Fibroblast of skin of right quadriceps (primary cell): ENCODE measurements around the gene ABI1.

Experiments used
- DNase-seq: peaks from one replicate; pipeline ENCODE4 v3.0.0-alpha.2; 2013

Gene ABI1

GRCh38 chr10:26765549-26765948, 95.2 kb downstream of the ABI1 start:
- no peak for DNase-seq

DNA sequence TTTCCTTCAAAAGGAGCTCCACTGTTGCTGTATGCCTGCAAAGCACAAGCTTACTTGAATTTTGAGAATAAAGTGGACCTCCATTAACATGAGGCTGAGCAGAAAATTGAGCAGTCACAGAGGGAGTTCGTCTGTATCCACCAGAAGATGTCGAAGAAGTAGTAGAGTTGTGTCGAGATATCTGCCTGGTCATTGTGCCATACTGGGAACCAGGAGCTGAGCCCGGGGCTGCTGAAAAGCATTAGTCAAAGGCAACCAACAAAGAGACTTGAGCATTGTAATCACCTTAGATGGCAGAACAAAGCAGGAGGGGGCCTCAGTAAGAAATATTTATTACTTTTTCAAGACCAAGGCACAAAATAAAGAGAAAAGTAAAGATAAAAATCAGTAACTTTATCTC, 101.8 kb downstream of the ABI1 start:
- DNase-seq = no peak

DNA sequence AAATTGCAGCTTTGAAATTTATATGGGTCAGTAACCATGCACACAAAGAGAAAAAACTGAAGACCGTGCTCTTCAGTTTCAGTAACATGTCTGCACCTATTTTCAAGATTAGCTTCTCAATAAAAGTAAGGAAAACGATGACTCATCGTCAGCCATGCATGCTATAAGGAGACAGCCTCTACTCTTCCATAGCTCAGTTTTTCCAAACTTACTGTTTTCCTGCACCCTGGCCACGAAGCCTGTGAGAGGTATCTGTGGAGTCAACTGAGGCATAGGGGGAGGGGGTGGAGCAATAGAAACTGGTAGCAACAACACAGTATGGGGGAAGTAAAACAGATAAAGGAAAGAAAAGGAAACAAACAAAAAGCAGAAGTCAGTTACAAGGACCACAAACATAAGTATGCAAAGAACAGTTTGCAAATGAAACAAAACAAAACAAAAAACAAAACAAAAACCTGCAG, 105.3 kb downstream of the ABI1 start:
- peak; percentile 37 for DNase-seq

GRCh38 chr10:26746061-26746460, 114.7 kb downstream of the ABI1 start:
- DNase-seq = no peak

DNA sequence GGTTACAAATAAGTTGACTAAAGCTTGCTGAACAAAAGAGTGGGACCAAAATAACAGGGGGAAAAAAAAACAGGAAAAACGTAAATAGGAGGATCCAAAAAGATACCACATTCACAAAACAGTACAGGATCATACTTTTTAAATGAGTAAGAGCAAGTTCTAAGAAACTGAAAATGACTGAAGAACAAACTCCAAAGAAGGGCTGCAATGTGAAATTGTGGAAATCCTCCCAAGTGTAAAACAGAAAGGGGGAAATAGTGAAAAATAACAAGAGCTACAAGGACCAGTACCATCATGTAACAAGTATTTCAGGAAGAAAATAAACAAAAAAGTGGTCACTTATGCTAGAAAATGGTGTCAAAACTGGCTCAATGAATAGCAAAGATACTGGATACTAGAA, 116.9 kb downstream of the ABI1 start:
- DNase-seq = no peak

DNA sequence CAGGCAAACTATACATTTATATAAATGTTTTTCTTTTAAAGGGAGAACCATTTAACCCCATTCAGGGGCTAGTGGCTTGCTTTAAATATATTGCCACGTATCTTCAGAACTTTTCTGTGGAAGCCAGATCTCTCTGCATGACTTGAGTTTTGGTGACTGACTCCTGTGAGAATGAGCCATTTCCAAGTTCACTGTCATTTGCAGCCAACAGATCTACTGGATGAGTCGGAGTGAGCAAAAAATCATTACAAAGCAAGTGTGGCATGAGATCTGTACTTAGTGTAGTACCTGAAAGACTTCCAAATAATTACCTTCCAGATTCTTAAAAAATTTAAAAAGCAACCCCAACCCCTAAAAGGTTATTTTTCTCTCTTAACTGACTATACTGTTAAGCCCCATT, 117.7 kb downstream of the ABI1 start:
- no peak for DNase-seq

GRCh38 chr10:26741368-26741767, 119.4 kb downstream of the ABI1 start:
- no peak for DNase-seq

- DNase-seq = no peak
These were observed 121.6 kb downstream of the ABI1 start for GRCh38 chr10:26739071-26739631.

DNA sequence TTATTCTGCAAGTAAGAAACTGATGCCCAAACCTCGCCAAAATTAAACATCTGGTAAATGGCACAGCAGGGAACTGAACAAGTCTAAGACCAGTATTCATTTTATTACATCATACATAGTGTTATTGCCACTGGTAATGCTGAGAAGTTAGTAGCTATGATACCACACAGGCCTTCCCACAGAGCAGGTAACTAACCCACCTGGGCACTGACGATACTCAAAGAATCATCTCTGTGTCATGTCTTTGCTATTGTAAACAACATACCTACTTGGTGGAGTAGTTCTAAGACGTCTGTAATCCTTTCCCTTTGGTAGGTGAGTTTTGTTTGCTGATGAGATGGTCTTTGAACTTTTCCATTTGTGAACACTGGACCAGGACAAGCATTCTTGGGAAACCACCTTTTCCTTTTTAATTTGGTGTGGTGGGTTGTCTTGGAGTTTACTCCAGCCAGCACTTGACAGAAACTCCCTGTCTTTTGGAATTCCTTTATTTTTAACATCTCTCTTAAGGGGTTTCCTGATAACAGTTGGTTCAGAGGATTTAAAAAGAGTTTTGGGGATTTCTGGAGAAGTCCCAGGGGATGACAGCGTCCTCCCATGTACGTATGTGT, 122.4 kb downstream of the ABI1 start:
- DNase-seq = no peak

DNA sequence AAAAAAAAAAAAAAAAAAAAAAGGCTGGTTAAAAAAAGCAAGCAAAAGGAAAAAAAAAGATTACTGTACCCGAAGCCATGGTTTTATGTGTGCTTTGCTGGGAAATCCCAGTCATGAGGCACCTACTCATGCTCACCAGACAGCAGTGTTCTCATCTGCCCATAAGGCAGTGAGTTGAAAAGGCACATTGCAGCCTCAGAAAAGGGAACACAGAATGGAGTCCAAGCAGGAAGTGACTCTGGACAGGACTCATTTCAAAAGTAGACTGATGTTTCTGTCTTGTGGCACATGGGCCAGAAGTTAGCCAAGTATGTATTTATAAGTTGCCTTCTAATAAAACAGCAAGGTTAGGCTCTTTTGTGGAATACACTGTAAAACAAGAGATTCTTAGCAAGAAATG, 123.0 kb downstream of the ABI1 start:
- DNase-seq = no peak

DNA sequence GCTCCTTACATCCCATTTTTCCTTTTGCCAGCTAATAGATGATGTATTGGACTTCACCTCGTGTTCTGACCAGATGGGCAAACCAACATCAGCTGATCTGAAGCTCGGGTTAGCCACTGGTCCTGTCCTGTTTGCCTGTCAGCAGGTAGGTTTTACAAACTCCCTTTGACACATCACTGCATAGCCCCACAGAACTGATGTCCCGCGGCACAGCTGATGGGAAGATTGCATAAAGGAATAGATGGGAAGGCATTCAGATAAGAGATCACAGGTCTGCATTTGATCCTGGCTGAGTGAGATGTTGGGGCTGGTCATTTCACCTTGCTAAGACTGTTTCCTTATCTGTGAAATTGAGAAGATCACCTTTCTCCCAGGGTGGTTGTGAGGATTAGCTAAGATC, 125.3 kb downstream of the ABI1 start:
- DNase-seq = no peak

- DNase-seq = no peak
These were observed 126.8 kb downstream of the ABI1 start for GRCh38 chr10:26733750-26734568.

DNA sequence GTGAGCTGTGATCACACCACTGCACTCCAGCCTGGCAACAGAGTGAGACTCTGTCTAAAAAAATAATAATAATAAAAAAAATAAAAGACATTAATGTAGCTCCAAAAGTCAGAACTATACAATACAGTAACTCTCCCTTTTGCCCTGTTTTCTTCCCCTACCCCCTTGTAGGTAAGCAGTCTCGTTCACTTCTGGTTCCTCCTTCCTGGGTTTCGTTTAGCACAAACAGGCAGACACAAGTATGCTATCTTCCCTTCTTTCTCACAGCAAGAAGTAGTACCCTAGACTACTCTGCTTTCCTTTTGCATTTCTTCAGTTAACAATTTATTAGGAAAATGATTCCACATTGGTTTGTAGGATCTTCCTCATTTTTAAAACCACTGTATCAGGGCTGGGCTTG, 130.2 kb downstream of the ABI1 start:
- no peak for DNase-seq

DNA sequence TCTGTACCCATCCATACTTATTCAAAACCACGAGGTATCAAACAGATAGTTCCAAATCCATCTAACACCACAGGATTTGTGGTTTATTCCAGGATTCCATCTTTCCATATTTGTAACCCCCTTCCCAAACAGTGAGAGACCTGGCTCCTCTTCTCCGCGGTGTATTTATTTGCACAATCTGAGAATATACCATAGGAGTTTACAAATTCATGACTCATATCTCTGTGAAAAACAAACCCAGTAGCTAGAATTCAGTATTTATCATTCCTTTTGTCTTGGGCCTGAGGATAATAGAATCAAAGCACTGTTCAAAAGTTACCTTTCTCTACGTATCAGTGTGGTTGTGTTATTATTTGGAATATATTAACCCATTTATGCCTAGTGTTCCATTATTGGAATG, 131.4 kb downstream of the ABI1 start:
- no peak for DNase-seq

- no peak for DNase-seq
These were observed 131.8 kb downstream of the ABI1 start for GRCh38 chr10:26728957-26729356.

DNA sequence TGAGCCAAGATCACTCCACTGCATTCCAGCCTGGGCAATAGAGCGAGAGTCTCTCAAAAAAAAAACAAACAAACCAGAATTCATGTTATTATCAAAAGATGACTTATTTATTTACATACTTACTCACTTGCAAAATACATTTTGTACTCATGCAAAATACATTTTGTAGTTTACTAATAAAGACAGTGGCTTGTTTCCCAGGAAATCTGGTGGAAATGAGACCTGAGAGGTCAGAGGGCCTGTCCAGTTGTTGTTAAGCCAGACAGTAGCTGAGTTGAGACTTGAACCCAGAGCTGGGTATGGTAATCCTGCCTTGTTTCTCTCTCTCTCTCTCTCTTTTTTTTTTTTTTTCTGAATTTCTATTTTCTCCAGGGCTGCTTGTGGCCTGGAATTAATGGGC, 133.8 kb downstream of the ABI1 start:
- no peak for DNase-seq

- DNase-seq = peak; percentile 64
These were observed 134.7 kb downstream of the ABI1 start for GRCh38 chr10:26725837-26726727.

DNA sequence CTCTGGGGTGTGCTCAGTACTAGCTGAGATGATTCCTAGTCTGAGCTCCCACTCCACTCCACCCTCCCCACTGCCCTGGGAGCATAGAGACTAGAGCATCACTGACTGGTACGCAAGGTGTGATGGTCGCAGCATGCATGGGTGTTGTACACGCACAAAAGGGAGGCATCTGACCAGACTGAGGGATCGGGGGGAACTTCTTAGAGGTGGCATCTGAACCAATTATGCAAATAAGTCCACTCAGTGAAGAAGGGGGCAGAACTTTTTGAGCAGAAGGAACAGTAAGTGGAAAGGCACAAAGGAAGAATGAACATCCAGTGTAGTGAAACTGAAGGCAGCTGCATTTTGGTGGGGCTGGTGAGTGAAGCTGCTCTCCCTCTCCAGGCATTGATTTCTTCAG, 137.7 kb downstream of the ABI1 start:
- DNase-seq = no peak

DNA sequence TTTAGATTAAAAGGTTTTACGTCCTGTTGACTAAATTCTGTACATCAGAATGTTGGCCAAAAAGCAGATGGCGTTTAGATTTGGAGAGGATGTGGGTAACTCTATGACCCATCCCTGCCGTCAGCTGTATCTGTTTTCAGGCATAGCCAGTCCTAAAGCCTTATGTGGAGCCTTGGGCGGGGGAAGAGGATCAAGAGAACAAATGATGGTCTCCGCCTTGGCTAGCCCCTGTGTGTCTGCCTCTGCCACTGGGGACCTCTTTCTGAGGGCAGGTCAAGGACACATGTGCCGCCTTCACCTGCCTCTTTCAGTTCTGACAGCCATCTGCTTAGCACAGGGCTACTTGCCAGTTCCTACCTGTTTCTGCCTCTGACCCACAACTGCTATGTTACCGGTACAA, 139.2 kb downstream of the ABI1 start:
- no peak for DNase-seq

GRCh38 chr10:26717476-26717875, 143.3 kb downstream of the ABI1 start:
- DNase-seq = no peak

DNA sequence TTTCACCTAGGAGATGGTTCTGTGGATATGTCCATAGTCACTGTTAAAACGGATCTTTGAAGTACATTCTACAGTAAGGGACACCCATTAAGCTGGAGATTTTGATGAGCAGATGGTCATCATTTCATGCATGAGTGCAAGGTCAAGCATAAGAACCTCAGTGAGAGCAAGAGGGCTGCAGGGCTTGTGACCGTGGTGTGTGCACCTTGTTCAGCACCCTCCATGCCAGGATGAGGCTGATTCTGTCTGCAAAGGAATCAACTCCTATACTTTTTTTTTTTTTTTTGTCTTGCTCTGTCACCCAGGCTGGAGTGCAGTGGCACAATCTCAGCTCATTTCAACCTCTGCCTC, 145.6 kb downstream of the ABI1 start:
- no peak for DNase-seq

GRCh38 chr10:26714415-26715136, 146.2 kb downstream of the ABI1 start:
- DNase-seq = no peak

DNA sequence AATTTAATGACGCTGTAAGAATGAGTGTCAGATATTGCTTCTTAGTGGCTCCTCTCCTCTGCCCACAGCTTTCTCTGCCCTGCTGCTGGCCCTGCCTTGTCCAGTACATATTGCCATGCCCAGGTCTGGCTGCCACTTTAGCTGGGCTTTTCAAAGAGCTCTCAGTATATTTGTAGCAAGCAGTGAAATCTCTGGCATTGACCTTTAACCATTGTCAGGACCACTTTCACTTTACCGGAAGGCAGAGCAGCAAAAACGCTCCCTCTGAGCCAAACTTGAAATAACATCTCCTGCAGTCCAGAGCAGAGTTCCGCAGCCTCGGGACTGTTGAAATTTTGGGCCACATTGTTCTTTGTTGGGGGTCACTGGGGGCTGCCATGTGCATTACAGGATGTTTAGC, 149.4 kb downstream of the ABI1 start:
- DNase-seq = no peak
